Measurements from ENCODE around the gene TMEM161A.
"Not testable (repeated sequence)": the region's sequence is repeated elsewhere in the genome, so short reads cannot be mapped to it uniquely, and the experiment has no call there.

The TMEM161A gene

DNA sequence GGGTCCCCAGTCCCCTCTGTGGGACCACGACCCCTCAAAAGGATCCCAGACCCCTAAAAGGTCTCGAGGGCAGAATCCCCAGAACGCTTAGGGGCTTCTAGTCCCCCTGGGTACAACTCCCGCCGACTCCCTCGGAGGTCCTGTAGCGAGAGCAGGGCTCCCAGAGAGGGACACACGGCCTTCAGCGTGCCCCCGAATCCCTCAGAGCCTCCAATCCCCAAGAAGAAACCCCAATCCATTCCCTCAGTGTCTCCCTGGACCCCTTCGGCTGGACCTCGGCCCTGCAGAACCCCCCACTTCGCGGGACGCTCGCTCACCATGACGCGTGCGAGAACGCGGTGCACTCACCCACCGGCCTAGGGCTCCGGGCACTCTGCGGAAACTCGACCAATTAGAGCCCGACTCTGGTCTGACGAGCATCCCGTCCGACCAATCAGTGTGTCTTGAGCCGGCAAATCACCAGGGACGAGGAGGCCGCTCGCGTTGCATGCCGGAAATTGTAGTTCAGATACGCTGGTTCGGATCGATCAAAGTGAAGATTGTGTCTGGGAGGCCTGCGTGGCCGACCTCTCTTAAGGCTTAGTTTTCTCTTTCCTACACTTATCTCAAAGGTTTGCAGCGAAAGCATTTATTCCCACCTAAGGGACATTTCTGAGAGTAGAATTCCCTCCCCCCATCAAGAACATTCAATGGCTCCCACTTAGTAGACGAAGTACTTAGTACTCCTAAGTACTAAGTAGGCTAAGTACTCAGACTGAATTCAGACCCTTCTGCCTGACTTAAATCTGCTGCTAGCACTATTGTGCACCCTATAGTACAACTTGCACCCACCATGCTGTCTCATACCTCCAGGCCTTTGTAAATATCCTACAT is at the start of gene TMEM161A:
Gene TMEM161A, minus strand, starts transcription at position 370 of the 873 bp plus-strand sequence. Its CDS starts 50 bp downstream, at position 320.
- peak; percentile 94 to 96 for DNase-seq

DNA sequence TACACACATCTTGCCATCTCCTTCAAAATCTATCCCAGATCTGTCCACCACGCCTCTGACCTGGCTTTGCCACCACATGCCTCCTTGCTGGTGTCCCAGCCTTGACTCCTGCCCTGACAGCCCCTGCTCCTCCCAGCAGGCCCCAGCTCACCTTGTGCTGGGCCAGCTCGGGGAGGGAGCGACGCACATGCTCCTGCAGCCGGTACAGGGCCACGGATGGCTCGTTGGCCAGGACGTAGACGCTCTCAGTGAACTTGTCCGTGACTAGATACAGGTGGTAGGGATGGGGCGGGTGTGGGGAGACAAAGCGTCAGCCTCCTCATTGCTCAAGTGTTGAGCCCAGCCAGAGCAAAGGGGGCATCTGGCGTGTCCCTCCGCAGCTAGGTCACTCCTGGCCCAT is 48.5 kb upstream of the TMEM161A start:
- no peak for DNase-seq

- DNase-seq = peak; percentile 64 to 68
These were observed 47.8 kb upstream of the TMEM161A start for GRCh38 chr19:19185853-19186740.

DNA sequence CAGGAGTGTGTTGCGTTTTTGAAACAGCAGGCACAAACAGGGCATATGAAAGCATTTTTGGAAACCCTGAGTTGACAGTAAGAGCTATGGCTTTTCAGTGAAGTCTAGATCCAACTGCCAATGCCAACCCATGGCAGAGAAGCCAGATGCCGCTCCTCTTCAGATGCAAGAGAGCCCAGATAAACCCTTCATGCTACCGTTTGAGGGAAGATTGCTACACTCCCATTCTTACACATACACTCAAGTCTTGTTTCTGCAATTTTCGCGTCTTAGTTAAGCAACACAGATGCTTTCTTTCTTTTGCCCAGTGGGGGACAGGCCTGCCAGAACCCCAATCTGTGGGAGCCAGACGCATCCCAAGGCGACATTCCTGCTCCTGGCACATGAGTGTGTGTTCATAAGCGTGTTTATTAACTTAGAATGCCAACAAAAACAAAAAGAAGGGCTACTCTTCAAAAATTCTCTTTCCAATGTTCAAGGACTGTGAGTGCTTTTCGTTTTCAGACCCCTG is 43.3 kb upstream of the TMEM161A start:
- DNase-seq = no peak

DNA sequence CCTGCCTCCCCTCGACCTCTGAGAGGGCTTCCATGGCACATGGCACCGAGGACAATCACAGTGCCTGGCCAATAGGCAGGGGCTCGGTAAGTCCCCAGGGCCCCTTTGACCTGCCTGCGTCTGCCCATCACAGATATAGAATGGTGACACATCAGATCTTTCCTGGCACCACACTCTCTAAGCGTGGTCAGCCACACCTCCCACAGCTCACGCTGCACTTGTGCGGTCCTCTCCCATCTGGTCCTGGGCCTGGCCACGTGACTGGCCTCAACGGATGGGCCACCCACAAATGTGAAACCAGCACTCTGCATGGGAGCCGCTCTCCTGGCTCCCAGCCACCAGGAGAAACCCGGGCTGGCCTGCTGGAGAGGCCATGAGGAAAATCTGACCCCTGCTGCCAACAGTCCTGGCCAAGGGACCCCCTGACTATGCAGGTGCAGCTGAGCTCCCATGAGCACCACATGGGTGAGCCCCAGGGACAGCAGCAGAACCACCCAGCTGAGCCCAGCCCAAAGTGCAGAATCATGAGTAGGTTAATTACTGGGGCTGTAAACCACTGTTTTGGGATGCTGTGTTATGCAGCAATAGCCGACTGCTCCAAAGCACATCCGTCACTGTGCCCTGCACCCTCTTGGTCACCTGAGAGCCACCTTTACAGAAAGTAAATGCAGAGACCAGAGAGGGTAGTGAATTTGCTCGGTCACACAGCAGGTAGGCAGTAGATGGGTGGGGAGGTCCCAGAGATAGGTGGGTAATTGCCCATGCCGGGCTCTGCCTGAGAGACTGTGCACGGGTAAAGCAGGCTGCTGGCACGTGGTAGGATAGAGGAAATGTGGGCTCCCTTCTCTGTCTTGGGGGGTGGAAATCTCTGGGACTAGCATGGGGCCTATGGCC is 41.5 kb upstream of the TMEM161A start:
- DNase-seq = no peak

- no peak for DNase-seq
These were observed 38.7 kb upstream of the TMEM161A start for GRCh38 chr19:19176950-19177349.

GRCh38 chr19:19173243-19173642 is 35.0 kb upstream of the TMEM161A start:
- not testable (repeated sequence) for DNase-seq

- no peak for DNase-seq
These were observed 33.7 kb upstream of the TMEM161A start for GRCh38 chr19:19171821-19172532.

- no peak for DNase-seq
These were observed 32.8 kb upstream of the TMEM161A start for GRCh38 chr19:19170873-19171672.

DNA sequence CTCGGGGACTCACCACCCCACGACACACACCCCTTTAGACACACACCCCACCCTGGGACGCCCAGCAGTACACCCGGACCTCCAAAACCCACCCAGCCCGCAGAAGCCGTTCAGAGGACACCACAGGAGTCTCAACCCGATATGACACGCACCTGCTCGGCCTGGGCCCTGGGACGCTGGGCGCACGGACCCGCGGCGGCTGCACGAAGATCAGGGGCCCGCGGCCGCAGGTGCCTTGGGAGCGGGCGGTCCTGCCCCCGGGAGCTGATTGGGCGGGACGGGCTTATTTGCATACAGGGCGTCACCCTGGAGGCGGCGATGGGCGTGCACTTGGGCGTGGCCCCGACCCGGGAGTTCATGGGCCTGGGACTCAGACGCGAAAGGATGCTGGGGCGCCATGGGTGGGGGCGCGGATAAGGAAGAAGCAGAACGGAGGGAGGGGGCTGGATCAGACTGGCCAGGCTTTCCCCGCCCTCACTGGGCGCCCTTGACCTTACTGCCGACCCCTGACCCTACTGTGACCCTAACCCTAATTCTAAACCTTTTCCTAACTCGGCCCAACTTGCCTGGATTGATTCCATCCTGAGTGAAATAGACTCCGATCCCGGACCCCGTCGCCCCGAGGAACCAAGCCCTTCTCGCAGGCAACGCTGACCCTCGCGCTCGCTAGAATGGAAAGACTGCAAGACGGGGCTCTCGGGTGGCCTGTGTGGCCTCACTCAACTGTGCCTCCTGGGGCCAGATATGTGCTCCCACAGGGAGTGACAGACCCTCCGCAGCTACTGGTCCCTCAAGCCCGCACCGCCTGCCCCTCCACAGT is 32.0 kb upstream of the TMEM161A start, which contains the start of gene MEF2B:
Gene MEF2B, minus strand, starts transcription at position 211 of the 820 bp plus-strand sequence. CDS start 19,528 bp downstream, outside the sequence.
- DNase-seq = peak; percentile 69 to 70

- DNase-seq = no peak
These were observed 31.2 kb upstream of the TMEM161A start for GRCh38 chr19:19169236-19170052.

- no peak for DNase-seq
These were observed 29.3 kb upstream of the TMEM161A start for GRCh38 chr19:19167612-19168011.

- no peak for DNase-seq
These were observed 27.1 kb upstream of the TMEM161A start for GRCh38 chr19:19165396-19165795.

DNA sequence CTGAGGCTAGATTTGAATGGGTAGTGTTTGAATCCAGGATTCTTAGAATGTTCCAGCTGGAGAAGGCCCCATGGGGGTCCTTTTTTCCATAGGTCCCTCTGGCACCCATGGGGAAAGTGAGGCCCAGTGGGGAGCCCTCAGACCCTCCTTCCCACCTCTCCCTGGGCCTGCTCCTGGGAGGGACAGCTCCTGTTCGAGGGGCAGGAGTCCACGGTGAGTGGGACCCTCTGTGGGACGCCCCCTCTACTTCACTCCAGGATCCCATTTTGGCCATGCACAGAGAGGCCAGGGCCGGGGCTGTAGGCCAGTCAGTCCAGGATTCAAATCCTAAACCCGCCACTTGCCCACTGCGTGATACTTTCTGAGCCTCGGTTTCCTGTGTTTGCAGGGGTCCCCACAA is 24.2 kb upstream of the TMEM161A start:
- DNase-seq = no peak

DNA sequence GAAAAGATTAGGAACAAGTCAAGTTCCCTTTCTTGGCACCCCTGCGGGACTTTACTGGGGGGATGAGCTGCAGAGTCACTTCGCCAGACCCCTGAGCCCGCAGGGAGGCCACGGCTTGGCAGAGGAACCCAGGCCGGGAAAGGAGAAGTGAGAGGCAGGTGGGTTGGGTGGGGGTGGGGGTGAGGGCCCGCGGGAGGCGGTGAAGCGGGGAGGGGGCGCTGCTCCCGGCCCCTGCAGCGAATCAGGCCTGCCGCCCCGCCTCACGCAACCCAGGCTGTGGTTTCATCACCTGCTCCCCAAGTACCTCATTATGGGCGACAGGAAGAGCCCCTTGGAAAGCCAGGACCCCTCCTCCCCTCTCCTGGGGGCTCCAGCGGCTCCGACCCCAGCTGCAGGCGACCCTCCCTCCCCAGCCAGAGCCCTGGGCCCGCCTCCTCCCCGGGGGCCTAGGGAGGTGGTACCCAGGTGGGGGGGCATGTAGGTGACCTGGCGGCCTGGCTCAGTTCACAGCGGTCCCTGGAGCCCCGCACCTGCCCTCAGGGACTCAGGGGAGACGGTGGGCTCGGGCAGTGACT is 22.3 kb upstream of the TMEM161A start:
- no peak for DNase-seq

- no peak for DNase-seq
These were observed 21.3 kb upstream of the TMEM161A start for GRCh38 chr19:19159534-19159933.

DNA sequence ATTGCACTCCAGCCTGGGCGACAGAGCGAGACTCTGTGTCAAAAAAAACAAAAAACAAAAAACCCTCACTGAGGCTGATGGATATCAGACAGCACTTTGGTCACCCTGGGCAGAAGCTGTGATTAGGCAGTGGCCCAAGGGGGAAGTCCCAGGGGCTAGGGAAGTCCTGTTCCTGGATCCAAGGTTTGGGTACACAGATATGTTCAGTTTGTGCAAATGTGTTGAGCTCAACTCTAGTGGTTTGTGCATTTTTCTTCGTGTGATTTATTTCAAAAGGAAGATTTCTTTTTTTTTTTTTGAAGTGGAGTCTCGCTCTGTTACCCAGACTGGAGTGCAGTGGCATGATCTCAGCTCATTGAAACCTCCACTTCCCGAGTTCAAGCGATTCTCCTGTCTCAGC is 19.5 kb upstream of the TMEM161A start:
- DNase-seq = no peak

GRCh38 chr19:19155495-19156219 is 17.4 kb upstream of the TMEM161A start:
- no peak for DNase-seq

Measured in activated CD4-positive, alpha-beta T cell treated with anti-CD3 and anti-CD28 coated beads for 4 hours (primary cell).